Activated CD8-positive, alpha-beta T cell treated with anti-CD3 and anti-CD28 coated beads for 36 hours (primary cell): ENCODE data around the gene HTR3A. TPM values are rescaled to one million over a fixed set of nuclear protein-coding genes. Genes with fewer than 3 reads are reported as not detected.

ENCODE experiments used
- ATAC-seq: fragments of 200-7000 bp; cut with Tn5 transposase; one replicate; pipeline ENCODE4 v1.10.0; 2021; ENCODE audit warnings: mild to moderate bottlenecking, moderate library complexity
- CTCF ChIA-PET: fragments of 350-600 bp; sonication (Branson Sonifier 250); formaldehyde crosslinking; loops from one replicate; lab custom pipeline; 2021; ENCODE audit warnings: antibody characterized with exemption; lab: Charles Lee
- POLR2A ChIA-PET: fragments of 350-600 bp; sonication (Branson Sonifier 250); formaldehyde crosslinking; loops from one replicate; lab custom pipeline; 2021; ENCODE audit warnings: antibody characterized with exemption; lab: Charles Lee
- DNase-seq: peaks from one replicate; pipeline ENCODE4 v3.0.0-alpha.2; 2020
- H3K27ac Mint-ChIP-seq: one replicate; pipeline ENCODE4 v1.8.0; 2021; ENCODE audit warnings: mild to moderate bottlenecking, mixed read lengths
- H3K27me3 Mint-ChIP-seq: one replicate; pipeline ENCODE4 v1.8.0; 2021; ENCODE audit warnings: mixed read lengths
- H3K36me3 Mint-ChIP-seq: one replicate; pipeline ENCODE4 v1.8.0; 2021; ENCODE audit warnings: low read depth, mixed read lengths
- H3K4me1 Mint-ChIP-seq: one replicate; pipeline ENCODE4 v1.8.0; 2021; ENCODE audit warnings: low read depth, mixed read lengths
- H3K4me3 Mint-ChIP-seq: one replicate; pipeline ENCODE4 v1.8.0; 2021; ENCODE audit warnings: mild to moderate bottlenecking, moderate library complexity, mixed read lengths
- H3K9me3 Mint-ChIP-seq: one replicate; pipeline ENCODE4 v1.8.0; 2021; ENCODE audit warnings: mixed read lengths
- CTCF ChIP-seq: fragments of 200-600 bp; IDR thresholded peaks from one replicate; pipeline ENCODE4 v1.8.0; 2022; ENCODE audit warnings: antibody characterized with exemption, mild to moderate bottlenecking
- intact Hi-C: fragments of 100-400 bp; cut with micrococcal nuclease; formaldehyde crosslinking; loops from one replicate; pipeline ENCODE4 v1.10.0; 2022
- total RNA-seq, 2 experiments: library from RNA; stranded (reverse); gene quantifications; one replicate each; pipeline ENCODE4 v1.2.3, GENCODE V29; 2021

Gene HTR3A
- total RNA-seq, 2 experiments from 2014 or later = not detected

GRCh38 chr11:114011443-114011842, 36.5 kb downstream of the HTR3A start:
- Mint-ChIP-seq H3K36me3 (no peaks in the 10 kb centered on the region), H3K27ac (no peak overlapping the region), H3K4me1 (peaks cover 3% of the 10 kb centered on the region), H3K9me3 (no peaks in the 10 kb centered on the region), H3K27me3 (peaks cover 12% of the 10 kb centered on the region), H3K4me3 (no peak overlapping the region)
- intact Hi-C loops = no loop called here
- CTCF ChIA-PET = interaction anchor here (1.7 kb wide), 1 partner anchor 250 kb away, joined by 6 read pairs; no protein-coding TSS in a partner anchor
- POLR2A ChIA-PET = no interaction called here
- TF ChIP-seq CTCF = no peak
- no peak for DNase-seq
- no peak for ATAC-seq

DNA sequence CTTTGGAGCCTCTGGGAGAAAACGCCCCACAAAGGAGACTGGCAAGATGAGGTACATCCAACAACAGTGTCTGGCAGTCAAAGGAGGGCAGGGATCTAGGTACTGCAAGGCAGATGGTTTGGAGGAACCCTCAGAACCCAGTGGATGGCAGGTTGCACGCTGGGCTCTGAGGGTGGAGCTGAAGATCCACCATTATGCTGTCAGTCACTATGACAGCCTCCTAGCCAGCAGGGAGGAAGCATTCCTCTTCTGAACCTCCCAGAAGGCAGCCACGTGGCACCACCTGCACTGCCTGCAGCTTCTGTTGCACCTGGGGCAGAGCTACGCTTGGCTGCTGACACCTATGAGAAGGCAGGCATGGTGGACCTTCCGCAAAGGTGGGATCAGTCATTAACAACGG, 40.2 kb downstream of the HTR3A start:
- H3K36me3 Mint-ChIP-seq = no peaks in the 10 kb centered on the region
- DNase-seq (no peak), ATAC-seq (no peak)
- H3K4me1 Mint-ChIP-seq = no peaks in the 10 kb centered on the region
- ChIA-PET POLR2A (no interaction called here), CTCF (interaction anchor here (1.3 kb wide), 1 partner anchor 246 kb away, joined by 4 read pairs; no protein-coding TSS in a partner anchor)
- peaks cover 8% of the 10 kb centered on the region for H3K27me3 Mint-ChIP-seq
- no peak for TF ChIP-seq CTCF
- no peak overlapping the region for H3K27ac Mint-ChIP-seq
- no peaks in the 10 kb centered on the region for H3K9me3 Mint-ChIP-seq
- intact Hi-C loops = no loop called here
- no peak overlapping the region for H3K4me3 Mint-ChIP-seq

GRCh38 chr11:114016986-114017385, 42.1 kb downstream of the HTR3A start:
- ChIA-PET CTCF (interaction anchor here (0.6 to 1.6 kb wide), 3 partner anchors 23 to 244 kb away, joined by 3 to 6 read pairs (median 4); no protein-coding TSS in a partner anchor), POLR2A (interaction anchor here (0.6 kb wide), 1 partner anchor 116 kb away, joined by 3 read pairs; no protein-coding TSS in a partner anchor)
- Mint-ChIP-seq H3K9me3 (no peaks in the 10 kb centered on the region), H3K4me1 (no peaks in the 10 kb centered on the region), H3K27ac (no peak overlapping the region), H3K36me3 (no peaks in the 10 kb centered on the region), H3K27me3 (peaks cover 8% of the 10 kb centered on the region), H3K4me3 (no peak overlapping the region)
- DNase-seq = no peak
- no peak for TF ChIP-seq CTCF
- intact Hi-C loops = no loop called here
- no peak for ATAC-seq

DNA sequence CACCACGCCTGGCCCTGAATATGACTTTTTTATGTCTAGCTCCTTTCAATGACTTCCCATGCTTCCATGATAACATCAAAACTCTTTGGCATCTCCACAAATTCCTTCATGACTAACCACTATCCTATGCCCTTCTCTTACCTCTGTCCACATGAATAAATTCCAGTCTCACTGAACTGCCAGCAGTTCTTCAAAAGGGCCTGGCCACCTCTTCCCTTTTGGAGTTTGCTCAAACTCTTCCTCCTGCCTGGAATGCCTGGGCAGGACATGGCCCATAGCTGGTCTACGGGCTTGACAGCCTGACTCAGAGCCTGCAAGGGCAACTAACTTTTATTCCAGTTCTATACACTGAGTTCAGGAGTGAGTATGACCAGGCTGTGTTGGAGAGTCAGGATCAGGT, 42.8 kb downstream of the HTR3A start:
- no peaks in the 10 kb centered on the region for H3K36me3 Mint-ChIP-seq
- H3K27me3 Mint-ChIP-seq = peaks cover 3% of the 10 kb centered on the region
- no peak for DNase-seq
- H3K4me1 Mint-ChIP-seq = no peaks in the 10 kb centered on the region
- H3K4me3 Mint-ChIP-seq = no peak overlapping the region
- ATAC-seq = no peak
- no peak overlapping the region for H3K27ac Mint-ChIP-seq
- no peak for TF ChIP-seq CTCF
- no peaks in the 10 kb centered on the region for H3K9me3 Mint-ChIP-seq
- ChIA-PET CTCF (no interaction called here), POLR2A (interaction anchor here (0.6 kb wide), 1 partner anchor 116 kb away, joined by 3 read pairs; no protein-coding TSS in a partner anchor)
- intact Hi-C loops = no loop called here

GRCh38 chr11:114019046-114019445, 44.1 kb downstream of the HTR3A start:
- H3K4me3 Mint-ChIP-seq = no peak overlapping the region
- H3K36me3 Mint-ChIP-seq = no peaks in the 10 kb centered on the region
- ChIA-PET POLR2A (no interaction called here), CTCF (no interaction called here)
- no peak for TF ChIP-seq CTCF
- no peak for ATAC-seq
- no peaks in the 10 kb centered on the region for H3K9me3 Mint-ChIP-seq
- DNase-seq = no peak
- H3K27me3 Mint-ChIP-seq = peaks cover 2% of the 10 kb centered on the region
- H3K4me1 Mint-ChIP-seq = no peaks in the 10 kb centered on the region
- intact Hi-C loops = no loop called here
- no peak overlapping the region for H3K27ac Mint-ChIP-seq
